GM19035 (cell line): ENCODE measurements around the gene BMPR1A.
"Not testable (repeated sequence)": the region's sequence is repeated elsewhere in the genome, so short reads cannot be mapped to it uniquely, and the experiment has no call there.

ENCODE experiments used
- ATAC-seq: cut with Tn5 transposase; IDR thresholded peaks from one replicate; pipeline ENCODE4 v1.9.1; 2021; ENCODE audit not compliant: unreplicated experiment

The BMPR1A gene

DNA sequence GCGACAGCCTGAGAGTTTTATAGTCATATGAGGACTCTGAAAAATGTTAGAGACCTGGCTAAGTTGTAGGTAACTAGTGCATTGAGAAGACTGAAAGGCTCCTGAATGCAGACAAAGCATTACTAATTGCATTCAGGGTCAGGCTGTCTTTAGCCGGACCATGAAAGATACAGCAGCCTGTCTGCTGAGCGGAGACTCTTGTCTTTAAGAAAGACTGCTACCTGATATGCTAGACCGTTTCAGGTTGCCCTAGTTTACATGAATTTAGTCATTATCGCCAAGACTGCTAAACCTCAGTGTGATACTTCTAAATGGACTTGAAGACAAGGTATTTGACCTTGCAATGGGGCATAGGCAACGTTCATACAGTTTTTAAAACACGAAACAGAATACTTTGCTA lies 81.2 kb downstream of the BMPR1A start:
- no peak for ATAC-seq

DNA sequence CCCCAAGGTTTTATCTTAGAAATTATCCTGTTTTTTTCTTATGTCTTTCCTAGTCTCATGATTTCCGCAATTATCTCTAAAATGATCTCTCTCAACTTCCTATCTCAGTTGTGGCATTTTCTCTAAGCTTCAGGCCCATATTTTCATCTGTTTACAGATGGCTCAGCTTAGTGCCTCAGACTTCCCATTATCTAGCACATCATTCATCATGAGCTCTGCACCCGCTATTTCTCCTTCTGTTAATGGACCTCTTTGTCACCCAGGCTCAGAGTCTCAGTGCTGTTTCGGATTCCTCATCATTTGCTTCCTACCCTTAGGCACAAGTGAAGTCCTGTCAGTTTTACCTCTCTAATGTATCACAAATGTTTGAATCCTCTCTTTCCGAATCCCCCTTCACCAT lies 84.1 kb downstream of the BMPR1A start:
- ATAC-seq, result no peak

DNA sequence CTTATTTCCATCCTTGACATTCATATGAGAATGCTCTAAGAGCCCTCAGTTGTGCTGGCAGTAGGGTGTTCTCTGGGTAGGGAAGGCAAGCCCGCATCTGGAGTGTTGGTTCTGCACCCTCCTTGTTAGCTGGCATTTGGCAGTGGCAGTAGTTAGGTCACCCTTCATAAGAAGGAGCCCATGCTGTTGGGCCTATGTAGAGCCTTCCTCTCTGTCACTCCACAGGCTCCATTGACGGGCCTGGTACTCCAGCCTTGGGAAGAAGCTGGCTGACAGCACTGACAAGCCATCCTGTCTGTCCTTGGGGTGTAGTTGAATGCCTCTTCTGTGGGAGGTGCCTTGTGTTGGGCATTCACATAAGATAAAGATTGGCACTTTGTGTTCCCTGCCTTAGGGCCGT lies 89.7 kb downstream of the BMPR1A start:
- no peak for ATAC-seq

DNA sequence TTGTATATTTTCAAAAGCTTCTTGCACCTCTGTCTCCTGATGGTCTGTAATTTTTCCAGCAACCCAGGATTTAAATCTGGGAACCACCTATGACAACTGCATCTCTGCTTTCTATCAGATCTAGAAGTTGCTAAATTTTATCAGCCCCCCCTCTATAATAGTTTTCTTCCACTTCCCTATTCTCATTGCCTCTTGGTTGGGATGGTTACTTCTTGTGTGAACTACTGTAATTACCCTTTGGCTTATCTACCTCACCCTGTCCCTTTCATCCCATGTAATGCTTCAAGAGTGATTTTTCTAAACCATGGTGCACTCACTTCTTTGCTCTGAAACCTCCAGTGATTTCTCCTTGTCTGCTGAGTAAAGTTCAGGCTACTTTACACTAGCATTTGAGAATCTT lies 92.3 kb downstream of the BMPR1A start:
- no peak for ATAC-seq

- peak; percentile 82 for ATAC-seq
These were observed 92.9 kb downstream of the BMPR1A start for GRCh38 chr10:86849181-86849894.

- ATAC-seq, result no peak
These were observed 94.1 kb downstream of the BMPR1A start for GRCh38 chr10:86850481-86850880.

DNA sequence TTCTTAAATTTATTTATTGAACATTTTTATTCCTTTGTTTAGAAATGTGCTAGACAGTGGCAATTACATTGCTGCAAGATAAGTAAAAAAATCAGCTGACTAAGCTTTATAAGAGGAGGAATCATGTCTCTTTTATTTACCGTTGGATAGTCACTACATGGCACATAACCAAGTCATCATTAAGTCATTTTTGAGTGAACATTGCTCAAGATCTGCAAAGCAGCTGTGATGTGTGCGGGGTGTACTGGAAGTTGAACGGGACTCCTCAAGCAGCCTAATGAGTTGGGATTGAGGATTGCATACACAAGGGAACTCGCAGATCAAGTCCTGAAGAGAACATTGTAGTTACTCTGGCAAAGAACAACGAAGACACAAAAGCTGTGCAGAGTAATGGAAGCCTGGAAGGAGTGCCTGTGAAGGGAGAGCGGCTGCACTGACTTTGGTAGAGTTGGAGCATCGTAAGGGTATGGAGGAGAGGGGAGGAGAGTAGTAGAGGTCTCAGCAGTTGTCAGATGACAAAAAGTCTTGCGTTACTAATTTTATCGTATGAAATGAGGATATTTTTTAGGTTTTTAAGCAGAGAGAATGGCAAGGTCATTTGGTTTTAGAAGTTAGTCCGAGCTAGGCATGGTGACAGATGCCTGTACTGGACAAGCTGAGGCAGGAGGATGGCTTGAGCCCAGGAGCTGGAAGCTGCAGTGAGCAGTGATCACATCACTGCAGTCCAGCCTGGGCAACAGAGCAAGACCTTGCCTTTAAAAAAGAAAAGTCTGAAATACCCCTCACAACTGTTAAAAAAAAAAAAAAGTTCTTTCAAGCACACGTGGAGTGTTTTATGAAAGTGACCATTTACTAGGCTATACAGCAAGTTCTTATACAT lies 95.1 kb downstream of the BMPR1A start:
- no peak for ATAC-seq

DNA sequence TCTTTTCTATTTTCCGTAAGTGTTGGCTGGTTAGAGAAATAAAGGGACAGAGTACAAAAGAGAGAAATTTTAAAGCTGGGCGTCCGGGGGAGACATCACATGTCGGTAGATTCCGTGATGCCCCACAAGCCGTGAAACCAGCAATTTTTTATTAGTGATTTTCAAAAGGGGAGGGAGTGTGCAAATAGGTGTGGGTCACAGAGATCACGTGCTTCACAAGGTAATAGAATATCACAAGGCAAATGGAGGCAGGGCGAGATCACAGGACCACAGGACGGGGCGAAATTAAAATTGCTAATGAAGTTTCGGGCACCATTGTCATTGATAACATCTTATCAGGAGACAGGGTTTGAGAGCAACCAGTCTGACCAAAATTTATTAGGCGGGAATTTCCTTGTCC lies 97.2 kb downstream of the BMPR1A start:
- not testable (repeated sequence) for ATAC-seq

- no peak for ATAC-seq
These were observed 99.1 kb downstream of the BMPR1A start for GRCh38 chr10:86855513-86855912.

DNA sequence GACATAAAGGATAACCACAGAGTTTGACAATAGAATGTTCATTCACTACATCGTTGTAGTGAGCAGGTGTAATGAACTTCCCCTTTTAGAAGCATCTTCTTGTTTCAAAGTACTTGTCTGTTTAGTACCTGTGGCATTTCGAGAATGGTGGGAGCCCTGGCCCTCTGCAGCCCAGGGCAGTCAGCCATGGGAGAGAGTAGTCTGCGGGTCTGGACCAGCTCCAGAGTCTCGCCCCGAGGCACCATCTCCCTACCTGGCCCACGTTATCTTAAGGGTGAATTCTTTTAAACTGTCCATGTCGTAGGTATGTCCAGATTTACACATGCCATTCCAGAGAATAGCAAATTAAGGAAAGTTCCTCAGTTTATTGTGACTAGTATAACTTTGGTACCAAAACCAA lies 99.7 kb downstream of the BMPR1A start:
- no peak for ATAC-seq

GRCh38 chr10:86857128-86857721 lies 100.8 kb downstream of the BMPR1A start:
- ATAC-seq, result no peak

DNA sequence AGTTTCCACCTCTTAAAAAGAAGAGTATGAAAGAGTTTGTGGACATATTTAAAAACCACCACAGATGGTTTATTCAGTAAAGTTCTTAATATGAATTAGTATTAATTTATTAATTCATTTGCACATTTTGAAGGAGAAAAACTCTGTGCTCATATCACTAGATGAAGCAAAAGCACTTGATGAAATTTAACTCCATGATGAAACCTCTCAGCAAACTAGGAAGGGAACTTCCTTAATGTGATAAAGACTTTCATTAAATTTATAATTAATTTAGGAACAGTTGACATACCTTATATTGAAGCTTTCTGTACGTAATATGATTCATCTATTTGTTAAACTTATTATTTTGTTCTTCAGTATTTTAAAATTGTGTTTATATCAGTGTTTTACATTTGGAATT lies 101.6 kb downstream of the BMPR1A start:
- no peak for ATAC-seq

- ATAC-seq, result no peak
These were observed 104.9 kb downstream of the BMPR1A start for GRCh38 chr10:86861351-86861750.

- no peak for ATAC-seq
These were observed 106.0 kb downstream of the BMPR1A start for GRCh38 chr10:86862373-86862772.

DNA sequence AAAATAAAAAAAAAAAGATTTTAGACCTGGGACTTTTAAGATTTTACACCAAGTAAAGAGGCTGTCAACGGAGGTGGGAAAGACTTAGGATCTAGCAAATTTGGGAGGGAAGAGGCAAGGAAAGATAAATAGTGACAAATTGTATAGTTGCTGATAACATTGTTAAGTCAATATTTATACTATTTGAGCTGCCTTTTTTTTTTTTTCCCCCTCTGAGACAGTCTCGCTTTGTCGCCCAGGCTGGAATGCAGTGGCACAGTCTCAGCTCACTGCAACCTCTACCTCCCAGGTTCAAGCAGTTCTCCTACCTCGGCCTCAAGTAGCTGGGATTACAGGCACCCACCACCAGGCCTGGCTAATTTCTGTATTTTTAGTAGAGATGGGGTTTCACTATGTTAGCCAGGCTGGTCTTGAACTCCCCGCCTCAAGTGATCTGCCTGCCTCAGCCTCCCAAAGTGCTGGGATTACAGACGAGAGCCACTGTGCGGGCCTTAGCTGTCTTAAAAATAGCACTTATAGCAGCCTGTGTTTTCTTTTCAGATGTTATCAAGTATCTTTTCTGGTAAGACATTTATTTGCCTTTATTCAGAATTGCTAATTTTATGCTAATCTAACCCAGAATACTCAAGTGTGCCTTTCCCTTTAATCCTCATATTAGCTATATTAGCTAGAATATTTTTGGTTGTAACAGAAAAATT lies 106.5 kb downstream of the BMPR1A start:
- ATAC-seq, result no peak

GRCh38 chr10:86863484-86863842 lies 107.0 kb downstream of the BMPR1A start:
- ATAC-seq, result no peak

DNA sequence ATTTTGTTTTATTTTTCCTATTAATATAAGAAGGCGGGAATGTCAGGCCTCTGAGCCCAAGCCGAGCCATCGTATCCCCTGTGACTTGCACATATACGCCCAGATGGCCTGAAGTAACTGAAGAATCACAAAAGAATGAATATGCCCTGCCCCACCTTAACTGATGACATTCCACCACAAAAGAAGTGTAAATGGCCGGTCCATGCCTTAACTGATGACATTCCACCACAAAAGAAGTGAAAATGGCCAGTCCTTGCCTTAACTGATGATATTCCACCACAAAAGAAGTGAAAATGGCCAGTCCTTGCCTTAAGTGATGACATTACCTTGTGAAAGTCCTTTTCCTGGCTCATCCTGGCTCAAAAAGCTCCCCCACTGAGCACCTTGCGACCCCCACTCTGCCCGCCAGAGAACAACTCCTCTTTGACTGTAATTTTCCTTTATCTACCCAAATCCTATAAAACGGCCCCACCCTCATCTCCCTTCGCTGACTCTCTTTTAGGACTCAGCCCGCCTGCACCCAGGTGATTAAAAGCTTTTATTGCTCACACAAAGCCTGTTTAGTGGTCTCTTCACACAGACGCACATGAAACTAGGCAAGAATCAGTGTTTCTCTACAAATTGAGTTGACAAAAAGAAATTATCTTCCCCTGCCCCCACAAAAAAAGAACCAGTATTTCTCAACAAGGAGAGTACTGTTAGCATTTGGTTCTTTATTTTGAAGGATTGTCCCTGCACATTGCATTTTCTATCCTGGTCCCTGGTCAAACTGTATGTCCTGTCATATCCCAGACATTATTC lies 108.8 kb downstream of the BMPR1A start:
- ATAC-seq, result not testable (repeated sequence)

GRCh38 chr10:86867149-86867548 lies 110.7 kb downstream of the BMPR1A start:
- ATAC-seq, result no peak

- no peak for ATAC-seq
These were observed 111.9 kb downstream of the BMPR1A start for GRCh38 chr10:86868353-86868752.

DNA sequence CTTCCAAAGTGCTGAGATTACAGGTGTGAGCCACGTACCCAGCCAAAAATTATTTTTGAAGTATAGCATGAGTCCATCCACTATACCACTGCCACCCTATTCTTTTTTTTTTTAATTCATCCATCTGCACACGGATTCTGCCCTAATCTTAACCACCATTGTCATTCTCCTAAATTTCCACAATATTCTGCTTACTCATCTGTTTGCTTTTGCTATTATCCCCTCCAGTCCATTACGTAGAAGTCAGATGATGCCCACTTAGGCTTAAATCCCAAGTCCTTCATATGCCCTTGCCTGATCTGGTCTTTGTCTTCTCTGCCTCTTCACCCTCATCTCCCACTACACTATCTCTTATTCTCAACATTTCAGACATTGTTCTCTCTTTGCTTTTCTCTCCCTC lies 114.3 kb downstream of the BMPR1A start:
- ATAC-seq, result no peak
